Measurements from ENCODE around the gene ROR1.

The ROR1 gene

DNA sequence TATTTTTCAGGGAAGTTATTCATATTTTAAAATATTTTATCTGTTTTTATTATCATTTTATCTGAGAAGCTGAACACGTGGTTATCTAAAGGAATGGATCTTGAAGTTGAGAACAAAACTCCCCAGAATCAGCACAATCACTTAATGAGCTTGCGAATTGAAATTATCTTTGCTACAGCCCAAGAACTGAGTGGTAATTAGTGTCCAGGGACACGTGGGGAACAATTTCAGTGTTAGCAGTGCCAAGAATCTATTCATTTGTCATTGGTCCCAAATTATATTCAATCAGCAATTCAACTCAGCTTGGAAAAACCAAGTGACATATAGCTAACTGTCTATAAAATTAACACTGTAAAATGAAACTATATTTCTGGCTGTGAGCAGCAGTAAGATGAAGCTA, 232.0 kb downstream of the ROR1 start:
- DNase-seq (ENCODE audit: low read depth, low spot score), result no peak
- no peak for TF ChIP-seq CTCF (IDR thresholded peaks at IDR 0.05; ENCODE audit: insufficient read depth, low read length, missing control alignments)
- CTCF ChIA-PET, result no interaction called here
- POLR2A ChIA-PET, result no interaction called here
- H3K4me3 ChIP-seq (ENCODE audit: low read depth, low read length), result no peak overlapping the region

GRCh38 chr1:64006276-64007051, 232.6 kb downstream of the ROR1 start:
- POLR2A ChIA-PET, result no interaction called here
- no peak for DNase-seq (ENCODE audit: low read depth, low spot score)
- H3K4me3 ChIP-seq (ENCODE audit: low read depth, low read length), result no peak overlapping the region
- TF ChIP-seq CTCF (IDR thresholded peaks at IDR 0.05; ENCODE audit: insufficient read depth, low read length, missing control alignments), result no peak
- CTCF ChIA-PET, result no interaction called here

- DNase-seq (ENCODE audit: low read depth, low spot score), result no peak
- no peak for TF ChIP-seq CTCF (IDR thresholded peaks at IDR 0.05; ENCODE audit: insufficient read depth, low read length, missing control alignments)
- ChIA-PET CTCF (no interaction called here), POLR2A (no interaction called here)
- no peak overlapping the region for H3K4me3 ChIP-seq (ENCODE audit: low read depth, low read length)
These were observed 236.5 kb downstream of the ROR1 start for GRCh38 chr1:64010316-64010715.

- ChIA-PET POLR2A (no interaction called here), CTCF (no interaction called here)
- TF ChIP-seq CTCF (IDR thresholded peaks at IDR 0.05; ENCODE audit: insufficient read depth, low read length, missing control alignments), result no peak
- DNase-seq (ENCODE audit: low read depth, low spot score), result no peak
- no peak overlapping the region for H3K4me3 ChIP-seq (ENCODE audit: low read depth, low read length)
These were observed 239.6 kb downstream of the ROR1 start for GRCh38 chr1:64013395-64013794.

DNA sequence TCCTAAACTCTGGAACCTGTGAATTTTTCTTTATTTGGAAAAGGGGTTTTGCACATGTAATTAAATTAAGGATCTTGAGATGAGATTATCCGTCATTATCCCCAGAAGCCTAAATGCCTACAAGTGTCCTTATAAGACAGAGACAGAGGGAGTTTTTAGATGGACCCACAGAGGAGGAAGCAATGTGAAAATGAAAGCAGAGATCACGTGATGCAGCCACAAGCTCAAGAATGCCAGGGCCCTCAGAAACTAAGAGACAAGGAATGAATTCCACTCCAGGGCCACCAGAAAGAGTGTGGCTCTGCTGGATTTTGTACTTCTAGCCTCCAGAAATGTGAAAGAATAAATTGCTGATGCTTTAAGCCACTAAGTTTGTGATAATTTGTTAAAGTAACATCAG, 246.0 kb downstream of the ROR1 start:
- POLR2A ChIA-PET, result interaction anchor here (1.2 kb wide), 1 partner anchor 19 kb away, joined by 3 read pairs; no protein-coding TSS in a partner anchor
- CTCF ChIA-PET, result interaction anchor here (0.9 to 1.1 kb wide), 2 partner anchors 12 to 99 kb away, joined by 3 read pairs; no protein-coding TSS in a partner anchor

GRCh38 chr1:64021066-64021465, 247.2 kb downstream of the ROR1 start:
- no peak overlapping the region for H3K4me3 ChIP-seq (ENCODE audit: low read depth, low read length)
- TF ChIP-seq CTCF (IDR thresholded peaks at IDR 0.05; ENCODE audit: insufficient read depth, low read length, missing control alignments), result no peak
- POLR2A ChIA-PET, result interaction anchor here (1.2 kb wide), 1 partner anchor 18 kb away, joined by 3 read pairs; no protein-coding TSS in a partner anchor
- CTCF ChIA-PET, result no interaction called here
- no peak for DNase-seq (ENCODE audit: low read depth, low spot score)

More for the DNA sequence above, 246.0 kb downstream of the ROR1 start:
- no peak for TF ChIP-seq CTCF (IDR thresholded peaks at IDR 0.05; ENCODE audit: insufficient read depth, low read length, missing control alignments)
- no peak for DNase-seq (ENCODE audit: low read depth, low spot score)
- H3K4me3 ChIP-seq (ENCODE audit: low read depth, low read length), result no peak overlapping the region

Data from AG04449 (cell line).